DND-41 (cell line): Measurements from ENCODE around the gene NSMF.

Experiments used
- EZH2 ChIP-seq: IDR thresholded peaks from 3 replicates; pipeline ENCODE4 v1.6.1; 2012; ENCODE audit warnings: borderline replicate concordance, low read depth, mild to moderate bottlenecking, moderate library complexity, low read length, inconsistent platforms; ENCODE audit not compliant: severe bottlenecking
- TF ChIP-seq, protein P1 (sequence below): IDR thresholded peaks from 2 replicates; pipeline ENCODE4 v1.5.1; 2012; ENCODE audit warnings: borderline replicate concordance, low read length, moderate library complexity, mild to moderate bottlenecking; ENCODE audit not compliant: poor library complexity, severe bottlenecking; ENCODE audit errors: extremely low read depth

DNA sequence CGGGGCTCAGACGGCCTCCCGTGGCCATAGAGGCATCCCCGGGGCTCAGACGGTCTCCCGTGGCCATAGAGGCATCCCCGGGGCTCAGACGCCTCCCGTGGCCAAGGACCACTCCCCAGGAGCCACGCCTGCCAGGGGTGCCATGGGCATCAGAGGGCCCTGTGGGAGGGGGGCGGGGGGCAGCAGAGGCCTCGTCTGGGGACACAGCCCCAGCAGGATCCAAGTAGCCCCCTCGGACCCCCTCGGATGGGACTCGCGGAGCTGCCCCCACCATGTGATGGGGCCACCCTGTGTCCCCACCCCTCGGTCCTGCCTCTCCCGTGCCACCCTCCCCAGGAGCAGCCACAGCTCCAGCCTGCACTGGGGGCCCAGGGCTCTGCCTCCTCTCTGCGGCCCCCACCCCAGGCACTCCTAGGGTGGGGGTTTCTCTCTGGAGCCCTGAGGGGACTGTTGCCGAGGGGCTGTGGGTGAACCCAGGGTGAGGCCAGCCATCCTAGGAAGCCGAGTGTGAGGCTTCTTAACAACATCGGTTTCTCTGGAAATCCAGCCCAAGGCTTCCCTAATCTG is 20.5 kb downstream of the NSMF start:
- TF ChIP-seq EZH2, result no peak
- TF ChIP-seq, protein P1, sequence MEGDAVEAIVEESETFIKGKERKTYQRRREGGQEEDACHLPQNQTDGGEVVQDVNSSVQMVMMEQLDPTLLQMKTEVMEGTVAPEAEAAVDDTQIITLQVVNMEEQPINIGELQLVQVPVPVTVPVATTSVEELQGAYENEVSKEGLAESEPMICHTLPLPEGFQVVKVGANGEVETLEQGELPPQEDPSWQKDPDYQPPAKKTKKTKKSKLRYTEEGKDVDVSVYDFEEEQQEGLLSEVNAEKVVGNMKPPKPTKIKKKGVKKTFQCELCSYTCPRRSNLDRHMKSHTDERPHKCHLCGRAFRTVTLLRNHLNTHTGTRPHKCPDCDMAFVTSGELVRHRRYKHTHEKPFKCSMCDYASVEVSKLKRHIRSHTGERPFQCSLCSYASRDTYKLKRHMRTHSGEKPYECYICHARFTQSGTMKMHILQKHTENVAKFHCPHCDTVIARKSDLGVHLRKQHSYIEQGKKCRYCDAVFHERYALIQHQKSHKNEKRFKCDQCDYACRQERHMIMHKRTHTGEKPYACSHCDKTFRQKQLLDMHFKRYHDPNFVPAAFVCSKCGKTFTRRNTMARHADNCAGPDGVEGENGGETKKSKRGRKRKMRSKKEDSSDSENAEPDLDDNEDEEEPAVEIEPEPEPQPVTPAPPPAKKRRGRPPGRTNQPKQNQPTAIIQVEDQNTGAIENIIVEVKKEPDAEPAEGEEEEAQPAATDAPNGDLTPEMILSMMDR, result no peak
